GM23248 (cell line): Measurements from ENCODE around the gene PIK3C2B.

ENCODE experiments used
- EZH2 ChIP-seq: fragments of 200-600 bp; sonication (generic); IDR thresholded peaks from 2 replicates; pipeline ENCODE4 v1.6.1; 2018; ENCODE audit warnings: antibody characterized with exemption, mild to moderate bottlenecking; ENCODE audit not compliant: insufficient read depth, poor library complexity, severe bottlenecking
- EZH2phosphoT487 ChIP-seq: fragments of 200-600 bp; sonication (generic); IDR thresholded peaks from 2 replicates; pipeline ENCODE4 v1.6.1; 2018; ENCODE audit warnings: antibody characterized with exemption, moderate library complexity, mild to moderate bottlenecking, low read depth; ENCODE audit not compliant: insufficient read depth

- TF ChIP-seq EZH2phosphoT487 (no peak), EZH2 (no peak)
Measured at GRCh38 chr1:204487256-204487615, 7.4 kb downstream of the PIK3C2B start.
